K562 (cell line): Measurements from ENCODE around the gene IFFO2. TPM values are rescaled to one million over a fixed set of nuclear protein-coding genes. Genes with fewer than 3 reads are reported as not detected.

Source experiments
- ATAC-seq: fragments of 200-7000 bp; cut with Tn5 transposase; 3 replicates; pipeline ENCODE4 v1.9.1; 2020; ENCODE audit warnings: moderate library complexity
- BruUV-seq: library from RNA; stranded (reverse); fragments of 400-500 nt; replicated peaks from 2 replicates; lab custom pipeline; 2021; lab: Mats Ljungman, UMichigan
- CTCF ChIA-PET: fragments of 300-600 bp; formaldehyde crosslinking; extraction: SDS; loops from one replicate; lab custom pipeline; 2021; ENCODE audit warnings: low intra/inter-chr PET ratio; lab: Yijun Ruan, JAX
- POLR2A ChIA-PET: fragments of 300-600, 350-650 bp; sonication (Branson Sonifier 250); formaldehyde crosslinking; extraction: SDS; loops from one replicate; lab custom pipeline; 2021; ENCODE audit warnings: antibody characterized with exemption, inconsistent platforms; lab: Yijun Ruan, JAX
- DNase-seq, 4 experiments: peaks; one replicate each; pipeline versions ENCODE4 v3.0.0 to v3.0.0-alpha.2; 2011 to 2018; ENCODE audit warnings: low spot score in 3 of 4, mixed read lengths in 3 of 4; ENCODE audit errors: extremely low read depth in 1 of 4
- FAIRE-seq: peaks from 2 replicates; lab custom pipeline; 2011; peaks lifted over from hg19 to GRCh38; lab: Jason Lieb, UNC
- H2AFZ ChIP-seq: 2 replicates; pipeline ENCODE4 v1.6.0; 2011; ENCODE audit warnings: low read depth, low read length, control low read depth, inconsistent platforms
- H3K27ac ChIP-seq: fragments of 200-600 bp; 3 replicates; pipeline ENCODE4 v1.8.0; 2011; ENCODE audit warnings: low read depth, mild to moderate bottlenecking, control low read depth, inconsistent platforms, low read length, moderate library complexity, mixed read lengths; ENCODE audit errors: extremely low read depth
- H3K27me3 ChIP-seq, 2 experiments: fragments of 300-600 bp in 1 of 2; 2 replicates in 1 of 2; 3 replicates in 1 of 2; pipeline versions ENCODE4 v1.6.0 to v1.8.0; 2011; ENCODE audit warnings: inconsistent platforms in 2 of 2, low read length in 2 of 2, mild to moderate bottlenecking in 1 of 2, mixed read lengths in 1 of 2, moderate library complexity in 1 of 2; ENCODE audit not compliant: control insufficient read depth in 2 of 2, insufficient read depth in 2 of 2
- H3K36me3 ChIP-seq: fragments of 300-600 bp; 3 replicates; pipeline ENCODE4 v1.8.0; 2011; ENCODE audit warnings: mild to moderate bottlenecking, low read length, inconsistent platforms; ENCODE audit not compliant: control insufficient read depth, insufficient read depth
- H3K4me1 ChIP-seq, 2 experiments: fragments of 200-600 bp in 1 of 2; replicated peaks in 1 of 2; 2 replicates in 1 of 2; 3 replicates in 1 of 2; pipeline versions ENCODE4 v1.5.1 to v1.8.0; 2011; ENCODE audit warnings: inconsistent platforms in 2 of 2, low read length in 2 of 2, mild to moderate bottlenecking in 1 of 2, mixed read lengths in 1 of 2, moderate library complexity in 1 of 2; ENCODE audit not compliant: control insufficient read depth in 2 of 2, insufficient read depth in 2 of 2
- H3K4me2 ChIP-seq: 2 replicates; pipeline ENCODE4 v1.6.1; 2011; ENCODE audit warnings: low read length, control low read depth, inconsistent platforms, mixed read lengths; ENCODE audit not compliant: insufficient read depth
- H3K4me3 ChIP-seq: fragments of 200-600 bp; sonication (generic), shearing (Covaris generic); 2 replicates; pipeline ENCODE4 v1.5.1; 2016; ENCODE audit warnings: control low read depth, inconsistent platforms
- H3K79me2 ChIP-seq: fragments of 200-600 bp; 3 replicates; pipeline ENCODE4 v1.8.0; 2011; ENCODE audit warnings: low read length, inconsistent platforms; ENCODE audit not compliant: control insufficient read depth, insufficient read depth
- H3K9ac ChIP-seq, 2 experiments: 2 replicates each; pipeline versions ENCODE4 v1.6.0 to v1.6.1; 2011; ENCODE audit warnings: low read depth in 2 of 2, low read length in 2 of 2, control low read depth in 1 of 2, inconsistent platforms in 1 of 2, mild to moderate bottlenecking in 1 of 2, mixed read lengths in 1 of 2; ENCODE audit not compliant: insufficient read depth in 1 of 2
- H3K9me1 ChIP-seq: one replicate; pipeline ENCODE4 v1.6.0; 2011; ENCODE audit warnings: inconsistent platforms, mild to moderate bottlenecking, low read length, moderate library complexity; ENCODE audit not compliant: control insufficient read depth, insufficient read depth
- H3K9me3 ChIP-seq: replicated peaks from 2 replicates; pipeline ENCODE4 v1.5.1; 2011; ENCODE audit warnings: low read depth, low read length, inconsistent platforms; ENCODE audit not compliant: control insufficient read depth, insufficient read depth
- H4K20me1 ChIP-seq: replicated peaks from 2 replicates; pipeline ENCODE4 v1.6.1; 2011; ENCODE audit warnings: low read length, inconsistent platforms, mixed read lengths; ENCODE audit not compliant: control insufficient read depth, insufficient read depth
- ARNT ChIP-seq, 2 experiments: fragments of 450-650 bp; IDR thresholded peaks; 2 replicates each; pipeline ENCODE4 v1.6.1; 2016; ENCODE audit warnings: mild to moderate bottlenecking in 1 of 2
- HDAC6 ChIP-seq: IDR thresholded peaks from 2 replicates; pipeline ENCODE4 v1.6.1; 2012; ENCODE audit warnings: low read depth, mild to moderate bottlenecking, control low read depth, inconsistent platforms, low read length, moderate library complexity
- HMGN3 ChIP-seq: IDR thresholded peaks from 2 replicates; pipeline ENCODE4 v1.6.1; 2011; ENCODE audit warnings: borderline replicate concordance, low read depth, mild to moderate bottlenecking, mixed read lengths, low read length; ENCODE audit not compliant: insufficient read length; ENCODE audit errors: extremely low read depth
- MAX ChIP-seq: sonication (generic); formaldehyde crosslinking; IDR thresholded peaks from 2 replicates; pipeline ENCODE4 v1.9.0; 2022; ENCODE audit warnings: mild to moderate bottlenecking, missing genetic modification reagents
- MBD2 ChIP-seq: sonication (generic); IDR thresholded peaks from 2 replicates; pipeline ENCODE4 v1.6.1; 2016; ENCODE audit warnings: low read depth, borderline replicate concordance
- MEF2D ChIP-seq: conservative IDR thresholded peaks from 2 replicates; pipeline ENCODE4 v1.6.1; 2016; ENCODE audit warnings: low read depth, missing genetic modification characterization, missing compliant biosample characterization
- NFXL1 ChIP-seq: fragments of 450-650 bp; formaldehyde crosslinking; IDR thresholded peaks from 2 replicates; pipeline ENCODE4 v1.4.0; 2021; ENCODE audit warnings: mild to moderate bottlenecking
- SIN3B ChIP-seq: fragments of 450-650 bp; IDR thresholded peaks from 2 replicates; pipeline ENCODE4 v1.6.1; 2017; ENCODE audit warnings: low read depth, mild to moderate bottlenecking, moderate library complexity
- YY1 ChIP-seq, 3 experiments: IDR thresholded peaks; 2 replicates each; pipeline ENCODE4 v1.6.1; 2011; ENCODE audit warnings: low read length in 2 of 3, mild to moderate bottlenecking in 2 of 3, moderate library complexity in 2 of 3, borderline replicate concordance in 1 of 3, control low read depth in 1 of 3, low read depth in 1 of 3; ENCODE audit not compliant: insufficient read depth in 3 of 3, insufficient replicate concordance in 2 of 3, control insufficient read depth in 1 of 3, insufficient read length in 1 of 3; ENCODE audit errors: extremely low read depth in 1 of 3
- ZBTB11 ChIP-seq, 3 experiments: fragments of 200-800 bp in 1 of 3; fragments of 250-450 bp in 1 of 3; fragments of 450-650 bp in 1 of 3; sonication (Bioruptor Pico) in 1 of 3; sonication (Bioruptor generic) in 1 of 3; formaldehyde crosslinking in 1 of 3; IDR thresholded peaks; 2 replicates each; pipeline versions ENCODE4 v1.6.1 to v1.8.0; 2016 to 2022; ENCODE audit warnings: mild to moderate bottlenecking in 2 of 3, missing genetic modification characterization in 2 of 3, missing compliant biosample characterization in 1 of 3, moderate library complexity in 1 of 3
- ZBTB7A ChIP-seq: IDR thresholded peaks from 2 replicates; pipeline ENCODE4 v1.6.1; 2011; ENCODE audit warnings: low read depth, mild to moderate bottlenecking, low read length, moderate library complexity, borderline replicate concordance; ENCODE audit not compliant: control insufficient read depth
- ZBTB9 ChIP-seq: fragments of 450-650 bp; formaldehyde crosslinking; IDR thresholded peaks from 2 replicates; pipeline ENCODE4 v1.4.0; 2020; ENCODE audit warnings: mild to moderate bottlenecking, moderate library complexity
- ZNF12 ChIP-seq: sonication (generic); formaldehyde crosslinking; IDR thresholded peaks from 2 replicates; pipeline ENCODE4 v1.4.0; 2020; ENCODE audit warnings: mild to moderate bottlenecking, missing genetic modification reagents
- ZNF347 ChIP-seq: fragments of 450-650 bp; formaldehyde crosslinking; IDR thresholded peaks from 2 replicates; pipeline ENCODE4 v1.4.0; 2020; ENCODE audit warnings: low read depth, mild to moderate bottlenecking, moderate library complexity
- ZNF586 ChIP-seq: fragments of 450-650 bp; formaldehyde crosslinking; conservative IDR thresholded peaks from 2 replicates; pipeline ENCODE4 v1.4.0; 2020; ENCODE audit warnings: mild to moderate bottlenecking, moderate library complexity
- WGBS: fragments of 100-300 bp; shearing (Covaris generic); methylation state at CpG from one replicate; pipeline ENCODE4 v1.1.6; 2016; ENCODE audit warnings: low coverage, mixed read lengths; ENCODE audit not compliant: insufficient coverage; ENCODE audit errors: missing lambda C conversion rate; 5-methylcytosine and 5-hydroxymethylcytosine counted together
- in situ Hi-C: fragments of 300-500 bp; cut with MboI; formaldehyde crosslinking; loops from 4 replicates; pipeline ENCODE4 v1.15.0; 2018; ENCODE audit warnings: inconsistent platforms, mixed read lengths
- intact Hi-C: fragments of 100-400 bp; cut with micrococcal nuclease; formaldehyde crosslinking; loops from 2 replicates; pipeline ENCODE4 v1.14.2; 2022
- polyA plus RNA-seq, 8 experiments: library from polyadenylated mRNA; depleted of rRNA in 4 of 8; stranded (reverse) in 5 of 8; unstranded in 3 of 8; fragments of >200 nt; fragmentation: Nextera tagmentation in 2 of 8; fragmentation: Illumina TruSeq in 1 of 8; extraction: Ambion mirVana in 2 of 8; extraction: Trizol in 1 of 8; gene quantifications; 2 replicates each; pipeline versions ENCODE4 v1.2.1 to v1.2.3, GENCODE V29; 2011 to 2014; ENCODE audit warnings: inconsistent platforms in 1 of 8, missing spikeins in 1 of 8
- total RNA-seq, 7 experiments: library from RNA; depleted of rRNA in 6 of 7; stranded (reverse); fragments of >200 nt in 6 of 7; fragmentation: Illumina TruSeq in 2 of 7; extraction: Trizol in 2 of 7; gene quantifications; 2 replicates each; pipeline versions ENCODE4 v1.2.1 to v1.2.3, GENCODE V29; 2011 to 2021; ENCODE audit warnings: low replicate concordance in 1 of 7

IFFO2 gene
- total and polyA plus RNA-seq, 9 of the 15 experiments (the other 6 are each of a cell fraction or from before 2014, with no cell fraction given), result 0.15 to 1.0 (median 0.44) TPM; not detected in 2

GRCh38 chr1:18953731-18954231 lies 2.7 kb downstream of the IFFO2 start:
- H3K9ac ChIP-seq, result no peak overlapping the region
- no peaks in the 10 kb centered on the region for H3K9me3 ChIP-seq
- ChIA-PET CTCF (no interaction called here), POLR2A (interaction anchor here (1.2 kb wide), 1 partner anchor 9 kb away, joined by 3 read pairs; no protein-coding TSS in a partner anchor)
- H3K27ac ChIP-seq, result no peak overlapping the region
- no peak overlapping the region for H3K4me2 ChIP-seq
- DNase-seq (no peak), ATAC-seq (no peak), FAIRE-seq (no peak)
- H3K4me3 ChIP-seq, result no peak overlapping the region
- peaks cover 32% of the 10 kb centered on the region for H4K20me1 ChIP-seq
- no peaks in the 10 kb centered on the region for H3K36me3 ChIP-seq
- in situ Hi-C loops (no loop called here), intact Hi-C loops (no loop called here)
- no TSS peak for BruUV-seq
- H3K79me2 ChIP-seq, result no peaks in the 10 kb centered on the region
- WGBS, result 7% methylated on average over 11 of the region's 11 CpGs
- peaks cover 54 to 86% of the 10 kb centered on the region in 2 experiments for H3K27me3 ChIP-seq
- no peak overlapping the region for H2AFZ ChIP-seq
- no peaks in the 10 kb centered on the region for H3K9me1 ChIP-seq
- peaks cover 0 to 30% of the 10 kb centered on the region in 2 experiments; a peak in 4 of 5 replicates for H3K4me1 ChIP-seq
- no peak for TF ChIP-seq ZNF586 (CRISPR knock-in tag)
- TF ChIP-seq ARNT (IDR thresholded peaks at IDR 0.05), result no peak
- TF ChIP-seq ZNF12 (CRISPR knock-in tag), result no peak
- TF ChIP-seq ZBTB11 (CRISPR knock-in tag; IDR thresholded peaks at IDR 0.05), result no peak
- no peak for TF ChIP-seq NFXL1
- no peak for TF ChIP-seq HMGN3
- no peak for TF ChIP-seq ZBTB9 (CRISPR knock-in tag)
- no peak for TF ChIP-seq MEF2D (tag)
- TF ChIP-seq MBD2, result no peak
- TF ChIP-seq ZNF347 (CRISPR knock-in tag), result no peak
- TF ChIP-seq HDAC6, result no peak
- no peak for TF ChIP-seq ZBTB7A
- TF ChIP-seq MAX, result no peak
- TF ChIP-seq SIN3B, result no peak
- TF ChIP-seq YY1 (IDR thresholded peaks at IDR 0.05; ENCODE audit: borderline replicate concordance in 1 of 3, control insufficient read depth in 1 of 3, extremely low read depth in 1 of 3, insufficient read depth in 3 of 3, insufficient read length in 1 of 3, insufficient replicate concordance in 2 of 3, low read depth in 1 of 3, low read length in 2 of 3), result no peak
